ENCODE measurements around the gene COBL.

The COBL gene

GRCh38 chr7:51010534-51010933 lies 306.1 kb downstream of the COBL start:
- no peaks in the 10 kb centered on the region for H3K36me3 ChIP-seq (replicated peaks)
- no peak overlapping the region for H3K4me3 ChIP-seq (ENCODE audit: low read depth, low read length)
- DNase-seq: no peak
- H3K27ac ChIP-seq: no peak overlapping the region
- no peaks in the 10 kb centered on the region for H3K27me3 ChIP-seq (replicated peaks)
- in situ Hi-C loops (cut with HindIII; ENCODE audit: low pct_ligation_motif_present, low sequenced_read_pairs): no loop called here
- TF ChIP-seq CTCF (IDR thresholded peaks at IDR 0.05; ENCODE audit: low read depth, low read length, missing control alignments): no peak

- H3K27me3 ChIP-seq (replicated peaks): no peaks in the 10 kb centered on the region
- no peaks in the 10 kb centered on the region for H3K36me3 ChIP-seq (replicated peaks)
- H3K4me3 ChIP-seq (ENCODE audit: low read depth, low read length): no peak overlapping the region
- no peak for DNase-seq
- no peak for TF ChIP-seq CTCF (IDR thresholded peaks at IDR 0.05; ENCODE audit: low read depth, low read length, missing control alignments)
- H3K27ac ChIP-seq: no peak overlapping the region
- in situ Hi-C loops (cut with HindIII; ENCODE audit: low pct_ligation_motif_present, low sequenced_read_pairs): no loop called here
These were observed 306.7 kb downstream of the COBL start for GRCh38 chr7:51009716-51010496.

- Histone ChIP-seq H3K36me3 (replicated peaks) (no peaks in the 10 kb centered on the region), H3K27ac (no peak overlapping the region), H3K27me3 (replicated peaks) (no peaks in the 10 kb centered on the region), H3K4me3 (ENCODE audit: low read depth, low read length) (no peak overlapping the region)
- in situ Hi-C loops (cut with HindIII; ENCODE audit: low pct_ligation_motif_present, low sequenced_read_pairs): no loop called here
- TF ChIP-seq CTCF (IDR thresholded peaks at IDR 0.05; ENCODE audit: low read depth, low read length, missing control alignments): no peak
- no peak for DNase-seq
These were observed 308.8 kb downstream of the COBL start for GRCh38 chr7:51007551-51008505.

- Histone ChIP-seq H3K27me3 (replicated peaks) (no peaks in the 10 kb centered on the region), H3K27ac (no peak overlapping the region), H3K4me3 (ENCODE audit: low read depth, low read length) (no peak overlapping the region), H3K36me3 (replicated peaks) (no peaks in the 10 kb centered on the region)
- TF ChIP-seq CTCF (IDR thresholded peaks at IDR 0.05; ENCODE audit: low read depth, low read length, missing control alignments): peak; percentile 25
- in situ Hi-C loops (cut with HindIII; ENCODE audit: low pct_ligation_motif_present, low sequenced_read_pairs): no loop called here
- no peak for DNase-seq
These were observed 309.9 kb downstream of the COBL start for GRCh38 chr7:51006483-51007235.

- in situ Hi-C loops (cut with HindIII; ENCODE audit: low pct_ligation_motif_present, low sequenced_read_pairs): no loop called here
- no peak for DNase-seq
- H3K36me3 ChIP-seq (replicated peaks): no peaks in the 10 kb centered on the region
- no peak for TF ChIP-seq CTCF (IDR thresholded peaks at IDR 0.05; ENCODE audit: low read depth, low read length, missing control alignments)
- no peaks in the 10 kb centered on the region for H3K27me3 ChIP-seq (replicated peaks)
- H3K4me3 ChIP-seq (ENCODE audit: low read depth, low read length): no peak overlapping the region
- H3K27ac ChIP-seq: no peak overlapping the region
These were observed 311.5 kb downstream of the COBL start for GRCh38 chr7:51005074-51005473.

Data from brain microvascular endothelial cell (primary cell).